GM21619 (cell line): Measurements from ENCODE around the gene DDIT4L.
"Not testable (repeated sequence)": the region's sequence is repeated elsewhere in the genome, so short reads cannot be mapped to it uniquely, and the experiment has no call there.

Experiments
- ATAC-seq: cut with Tn5 transposase; IDR thresholded peaks from one replicate; pipeline ENCODE4 v1.9.1; 2021; ENCODE audit not compliant: unreplicated experiment

Gene DDIT4L

DNA sequence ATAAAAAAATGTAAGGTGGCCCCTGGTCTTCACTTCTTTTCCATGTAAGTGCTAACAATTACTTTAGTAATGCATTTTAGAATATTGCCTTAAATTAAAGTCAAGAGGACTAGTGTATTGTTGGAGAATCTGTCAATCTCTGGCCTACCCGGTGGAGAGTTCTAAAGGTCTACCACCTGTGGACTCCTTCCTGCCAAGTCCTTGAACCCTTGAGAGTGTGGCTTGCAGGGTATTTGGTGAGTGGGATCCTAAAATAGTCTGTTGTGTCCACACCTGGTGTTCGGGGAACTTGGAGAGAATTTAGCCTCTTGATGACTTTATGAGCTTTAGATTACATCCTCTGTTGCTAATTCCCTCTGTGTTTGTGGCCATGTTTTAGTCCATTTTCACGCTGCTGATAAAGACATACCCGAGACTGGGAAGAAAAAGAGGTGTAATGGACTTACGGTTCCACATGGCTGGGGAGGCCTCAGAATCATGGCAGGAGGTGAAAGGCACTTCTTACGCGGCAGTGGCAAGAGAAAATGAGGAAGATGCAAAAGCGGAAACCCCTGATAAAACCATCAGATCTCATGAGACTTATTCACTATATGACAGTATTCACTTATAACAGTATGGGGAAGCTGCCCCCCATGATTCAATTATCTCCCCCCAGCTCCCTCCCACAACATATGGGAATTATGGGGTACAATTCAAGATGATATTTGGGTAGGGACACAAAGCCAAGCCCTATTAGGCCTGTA lies 23.8 kb downstream of the DDIT4L start:
- no peak for ATAC-seq

DNA sequence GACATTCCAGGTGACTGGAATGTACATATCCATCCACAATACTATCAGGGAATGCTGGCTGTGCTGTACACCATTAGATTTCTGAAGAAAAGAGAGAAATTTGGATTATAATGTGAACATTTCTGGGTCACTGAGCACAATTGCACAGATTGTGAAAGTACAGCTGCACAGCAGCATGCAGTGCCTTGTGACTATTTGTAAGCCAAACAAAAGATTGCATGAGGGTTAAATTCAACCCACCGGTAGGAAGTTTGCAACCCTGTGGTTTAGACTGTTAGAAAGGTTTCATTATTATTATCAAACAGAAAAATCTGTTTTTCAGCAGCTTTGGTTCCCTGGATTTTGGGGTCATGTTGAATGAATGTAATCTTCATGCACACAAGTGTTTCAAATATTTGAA lies 24.5 kb downstream of the DDIT4L start:
- no peak for ATAC-seq

DNA sequence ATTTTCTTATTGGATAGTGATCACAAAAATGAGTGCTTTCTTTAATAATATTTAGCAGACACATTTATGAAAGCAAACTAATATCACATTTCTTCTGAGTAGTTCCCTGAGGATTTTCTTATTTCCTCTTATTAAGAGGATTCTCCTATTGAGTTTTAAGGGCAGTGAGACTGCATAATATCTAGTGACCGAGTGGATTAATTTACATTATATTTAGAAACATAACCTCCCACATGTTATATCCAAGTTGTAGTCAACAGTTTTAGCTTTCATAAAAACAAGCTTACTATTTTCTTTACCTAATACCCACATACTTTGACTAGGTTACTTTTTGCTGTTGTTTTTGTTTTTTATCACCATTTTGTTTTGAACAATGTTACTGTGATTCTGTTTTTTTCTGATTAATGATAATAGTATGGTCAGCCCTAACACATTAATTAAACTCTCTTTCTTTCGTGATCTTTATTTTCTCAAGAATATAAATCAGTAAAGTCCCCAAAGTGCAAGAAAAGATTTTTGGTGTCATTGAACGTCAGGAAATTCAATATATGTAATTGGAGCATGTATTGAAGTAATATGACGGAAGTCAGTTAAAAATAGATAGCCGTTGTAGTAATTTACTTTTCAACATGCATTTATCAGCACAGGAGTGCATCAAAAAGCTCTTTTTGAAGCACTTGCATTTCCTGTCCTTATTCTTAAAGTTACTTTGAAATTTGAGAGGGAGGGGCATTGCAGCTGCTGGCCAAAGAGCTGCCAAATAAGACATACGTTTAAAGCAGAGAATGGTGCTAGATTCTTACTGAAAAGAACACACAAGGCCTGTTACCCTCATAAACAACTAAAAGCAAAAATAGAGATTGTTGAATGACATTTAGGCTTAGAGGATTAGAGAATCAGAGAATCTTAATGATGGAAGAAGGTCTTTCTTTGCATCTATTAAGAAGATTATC lies 25.2 kb downstream of the DDIT4L start:
- no peak for ATAC-seq

DNA sequence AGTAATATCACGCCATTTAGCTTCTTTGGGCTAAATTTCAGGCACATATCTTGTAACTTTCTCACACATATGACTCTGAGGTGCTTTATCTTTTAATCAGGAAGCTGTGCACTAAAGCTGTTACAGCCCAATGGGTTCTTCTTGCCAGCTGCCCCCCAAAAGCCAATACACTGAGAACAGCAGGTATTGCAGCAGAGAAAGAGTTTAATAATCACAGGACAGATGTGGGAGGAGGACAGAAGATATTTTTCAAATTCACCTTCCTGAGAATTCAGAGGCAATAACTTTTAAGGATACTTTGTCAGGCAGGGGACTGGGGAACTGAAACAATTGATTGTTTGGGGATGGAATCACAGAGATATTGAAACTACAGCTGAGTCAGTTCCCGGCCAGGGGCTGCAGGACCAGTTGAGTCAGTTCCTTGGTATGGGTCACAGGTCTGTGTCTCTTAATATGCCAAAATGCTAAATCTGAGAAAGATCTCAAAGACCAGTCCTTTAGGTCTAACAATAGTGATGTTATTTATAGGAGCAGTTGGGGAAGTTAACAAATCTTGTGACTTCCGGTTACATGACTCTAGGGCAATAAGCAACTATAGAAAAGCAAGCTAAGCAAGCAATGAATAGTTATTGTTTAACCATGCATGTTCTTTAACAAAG lies 28.1 kb downstream of the DDIT4L start:
- peak; percentile 92 for ATAC-seq

DNA sequence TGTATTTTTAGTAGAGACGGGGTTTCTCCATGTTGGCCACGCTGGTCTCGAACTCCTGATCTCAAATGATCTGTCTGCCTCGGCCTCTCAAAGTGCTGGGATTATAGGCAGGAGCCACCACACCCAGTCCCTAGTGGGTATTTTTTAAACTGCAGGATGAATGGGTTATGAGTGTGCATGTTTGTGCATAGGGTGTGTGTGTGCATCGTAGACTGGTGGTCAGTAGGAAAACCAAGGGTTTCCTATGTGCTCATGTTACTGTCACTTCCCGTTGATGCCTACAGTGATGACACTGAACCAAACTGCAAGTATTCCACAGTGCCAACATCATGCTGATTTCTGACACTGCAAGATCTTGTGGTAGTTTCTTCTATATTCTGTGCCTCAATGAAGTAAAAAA lies 41.1 kb downstream of the DDIT4L start:
- no peak for ATAC-seq

DNA sequence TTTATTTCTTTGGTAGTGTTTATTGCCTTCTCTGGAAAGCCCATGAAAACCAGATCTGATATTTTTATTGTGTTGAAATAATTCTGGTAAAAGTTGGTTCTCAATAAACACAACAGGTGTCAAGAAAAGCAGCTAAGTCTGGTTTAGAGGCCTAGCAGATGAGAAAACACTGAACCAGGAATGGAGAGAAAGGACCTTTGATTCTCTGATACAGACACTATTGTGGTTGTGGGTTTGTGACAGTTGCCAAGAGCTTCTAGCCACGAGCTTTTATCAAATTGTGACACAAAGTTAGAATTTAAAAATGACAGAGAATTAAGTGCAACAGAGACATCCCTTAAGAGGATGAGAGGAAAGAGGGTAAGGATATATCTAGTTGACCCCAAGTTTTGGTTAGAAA lies 42.6 kb downstream of the DDIT4L start:
- no peak for ATAC-seq

DNA sequence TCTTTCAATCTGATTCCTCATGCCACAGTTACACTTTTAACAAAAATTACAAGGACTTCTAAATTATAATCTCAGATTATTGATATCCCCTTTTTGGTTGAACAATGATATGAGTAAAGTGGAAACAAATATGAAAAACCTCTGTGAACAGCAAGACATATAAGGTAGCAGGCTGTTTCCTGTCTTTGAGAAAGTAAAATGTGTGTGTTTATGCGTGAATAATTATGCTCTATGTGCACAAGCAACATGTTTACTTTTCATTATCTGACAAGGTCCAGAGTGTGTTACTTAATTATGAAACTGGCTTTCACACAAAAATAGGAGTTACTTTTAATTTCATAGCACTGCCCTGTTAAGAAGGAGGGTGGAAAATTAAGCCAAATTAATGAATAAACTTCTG lies 43.1 kb downstream of the DDIT4L start:
- ATAC-seq = no peak

DNA sequence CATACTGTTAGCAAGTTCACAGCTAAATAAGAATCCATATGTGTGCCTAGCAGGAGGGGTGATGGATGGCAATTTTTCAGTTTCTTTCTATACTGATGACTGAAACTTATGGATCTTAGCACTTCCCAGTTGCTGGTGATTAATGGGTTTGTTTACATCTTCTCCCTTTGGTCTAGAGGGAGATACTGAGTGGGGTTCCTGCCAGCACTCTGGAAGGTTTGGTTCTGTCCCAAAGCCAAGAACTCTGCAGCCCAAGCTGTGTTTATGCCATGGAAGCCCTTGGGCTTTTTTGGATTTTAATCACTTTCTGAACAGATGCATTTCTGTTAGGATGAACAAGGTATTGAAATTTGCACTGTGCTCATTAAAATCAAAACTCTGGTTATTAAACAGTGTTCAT lies 43.5 kb downstream of the DDIT4L start:
- no peak for ATAC-seq

DNA sequence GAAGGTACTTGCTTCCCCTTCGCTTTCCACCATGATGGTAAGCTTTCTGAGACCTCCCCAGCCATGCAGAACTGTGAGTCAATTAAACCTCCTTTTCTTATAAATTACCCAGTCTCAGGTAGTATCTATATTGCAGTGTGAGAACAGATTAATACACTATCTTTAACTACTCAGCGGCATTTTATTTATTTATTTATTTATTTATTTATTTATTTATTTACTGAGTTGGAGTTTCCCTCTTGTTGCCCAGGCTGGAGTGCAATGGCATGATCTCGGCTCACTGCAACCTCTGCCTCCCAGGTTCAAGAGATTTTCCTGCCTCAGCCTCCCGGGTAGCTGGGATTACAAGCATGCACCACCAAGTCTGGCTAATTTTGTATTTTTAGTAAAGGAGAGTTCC lies 52.9 kb downstream of the DDIT4L start:
- not testable (repeated sequence) for ATAC-seq
